Endometrial microvascular endothelial cells (primary cell): ENCODE measurements around the gene TASOR2. TPM values are rescaled to one million over a fixed set of nuclear protein-coding genes. Genes with fewer than 3 reads are reported as not detected.

Experiments used
- in situ Hi-C: cut with HindIII; loops from 2 replicates; pipeline ENCODE4 v1.10.0; 2017; ENCODE audit warnings: low sequenced_read_pairs, low pct_unique_long_range_greater_than_20kb; ENCODE audit errors: inconsistent ontology term
- total RNA-seq: library from RNA; depleted of rRNA; stranded (reverse); fragments of >200 nt; gene quantifications from one replicate; pipeline ENCODE4 v1.2.3, GENCODE V29; 2015; ENCODE audit errors: inconsistent ontology term

Gene TASOR2
- total RNA-seq, 1 donor from 2014 or later, result 48.7 TPM

GRCh38 chr10:5652746-5653145, 31.9 kb upstream of the TASOR2 start:
- in situ Hi-C loops, result no loop called here

- in situ Hi-C loops, result no loop called here
These were observed 30.4 kb upstream of the TASOR2 start for GRCh38 chr10:5654218-5654755.

- in situ Hi-C loops, result no loop called here
These were observed 29.5 kb upstream of the TASOR2 start for GRCh38 chr10:5655121-5655520.

- in situ Hi-C loops, result no loop called here
These were observed 27.7 kb upstream of the TASOR2 start for GRCh38 chr10:5656737-5657579.

- in situ Hi-C loops, result no loop called here
These were observed 25.6 kb upstream of the TASOR2 start for GRCh38 chr10:5658871-5659618.

GRCh38 chr10:5659702-5660528, 24.7 kb upstream of the TASOR2 start:
- in situ Hi-C loops, result no loop called here

- in situ Hi-C loops, result no loop called here
These were observed 23.6 kb upstream of the TASOR2 start for GRCh38 chr10:5661043-5661442.

- in situ Hi-C loops, result no loop called here
These were observed 21.7 kb upstream of the TASOR2 start for GRCh38 chr10:5662708-5663579.

- in situ Hi-C loops, result no loop called here
These were observed 20.8 kb upstream of the TASOR2 start for GRCh38 chr10:5663692-5664427.

- in situ Hi-C loops, result no loop called here
These were observed 19.1 kb upstream of the TASOR2 start for GRCh38 chr10:5665373-5666007.

- in situ Hi-C loops, result no loop called here
These were observed 18.4 kb upstream of the TASOR2 start, which contains the start of gene ASB13 for GRCh38 chr10:5666008-5666840. ASB13 (minus strand) TSS chr10:5666595; CDS start chr10:5666551, 44 bp downstream.

GRCh38 chr10:5666841-5667630, 17.6 kb upstream of the TASOR2 start:
- in situ Hi-C loops, result no loop called here

GRCh38 chr10:5668429-5668828, 16.2 kb upstream of the TASOR2 start:
- in situ Hi-C loops, result no loop called here

- in situ Hi-C loops, result no loop called here
These were observed 15.0 kb upstream of the TASOR2 start for GRCh38 chr10:5669604-5670003.

GRCh38 chr10:5670662-5671375, 13.8 kb upstream of the TASOR2 start:
- in situ Hi-C loops, result no loop called here
